Liver (tissue), 9 donors: ENCODE results near the gene F5. TPM values are rescaled to one million over a fixed set of nuclear protein-coding genes. Genes with fewer than 3 reads are reported as not detected.

ENCODE experiments used
- DNase-seq: peaks from one replicate; pipeline ENCODE4 v3.0.0-alpha.2; 2017; ENCODE audit warnings: low spot score
- H3K27ac ChIP-seq, 2 donors: one replicate each; pipeline ENCODE4 v1.7.0; 2013; ENCODE audit warnings: inconsistent platforms in 2 of 2, low read length in 2 of 2, control low read depth in 1 of 2, low read depth in 1 of 2, mild to moderate bottlenecking in 1 of 2
- H3K27me3 ChIP-seq, 4 donors: one replicate each; pipeline versions ENCODE4 v1.6.1 to v1.7.0; 2013; ENCODE audit warnings: low read length in 3 of 4, inconsistent platforms in 1 of 4, mild to moderate bottlenecking in 1 of 4, moderate library complexity in 1 of 4; ENCODE audit not compliant: control insufficient read depth in 4 of 4, insufficient read depth in 4 of 4
- H3K36me3 ChIP-seq, 4 donors: one replicate each; pipeline versions ENCODE4 v1.6.1 to v1.7.0; 2013; ENCODE audit warnings: low read length in 3 of 4, mild to moderate bottlenecking in 3 of 4, low read depth in 1 of 4, moderate library complexity in 1 of 4; ENCODE audit not compliant: control insufficient read depth in 4 of 4, insufficient read depth in 3 of 4
- H3K4me1 ChIP-seq, 4 donors: one replicate each; pipeline versions ENCODE4 v1.6.1 to v1.7.0; 2013; ENCODE audit warnings: low read length in 3 of 4, mild to moderate bottlenecking in 3 of 4, moderate library complexity in 1 of 4; ENCODE audit not compliant: control insufficient read depth in 4 of 4, insufficient read depth in 4 of 4
- H3K4me3 ChIP-seq, 3 donors: one replicate each; pipeline versions ENCODE4 v1.6.1 to v1.7.0; 2013; ENCODE audit warnings: low read length in 3 of 3, control low read depth in 1 of 3, low read depth in 1 of 3, mild to moderate bottlenecking in 1 of 3
- H3K9ac ChIP-seq, 2 donors: one replicate each; pipeline ENCODE4 v1.7.0; 2013; ENCODE audit warnings: low read length in 2 of 2, mild to moderate bottlenecking in 2 of 2, moderate library complexity in 2 of 2, control low read depth in 1 of 2, low read depth in 1 of 2
- H3K9me3 ChIP-seq, 4 donors: one replicate each; pipeline versions ENCODE4 v1.6.1 to v1.7.0; 2013; ENCODE audit warnings: low read length in 3 of 4; ENCODE audit not compliant: control insufficient read depth in 4 of 4
- ATF3 ChIP-seq: IDR thresholded peaks from 2 replicates; pipeline ENCODE4 v1.6.1; 2016; ENCODE audit warnings: antibody characterized with exemption
- CTCF ChIP-seq: fragments of 150-350 bp; IDR thresholded peaks from 2 replicates; pipeline ENCODE4 v1.5.1; 2017; ENCODE audit warnings: improper control_type of control experiment, low read depth, low read length; ENCODE audit not compliant: missing input control
- EGR1 ChIP-seq, 2 donors: IDR thresholded peaks; 2 replicates each; pipeline ENCODE4 v1.6.1; 2016 to 2018; ENCODE audit warnings: antibody characterized with exemption in 2 of 2, low read depth in 2 of 2
- FOXA2 ChIP-seq: IDR thresholded peaks from 2 replicates; pipeline ENCODE4 v1.6.1; 2016; ENCODE audit warnings: antibody characterized with exemption
- GABPA ChIP-seq, 2 donors: IDR thresholded peaks in 1 of 2; conservative IDR thresholded peaks in 1 of 2; 2 replicates each; pipeline ENCODE4 v1.6.1; 2016; ENCODE audit warnings: antibody characterized with exemption in 2 of 2, mild to moderate bottlenecking in 1 of 2, moderate library complexity in 1 of 2
- HNF4A ChIP-seq, 2 donors: conservative IDR thresholded peaks; 2 replicates each; pipeline ENCODE4 v1.6.1; 2016; ENCODE audit warnings: antibody characterized with exemption in 2 of 2, mild to moderate bottlenecking in 2 of 2
- HNF4G ChIP-seq: IDR thresholded peaks from 2 replicates; pipeline ENCODE4 v1.6.1; 2016; ENCODE audit warnings: antibody characterized with exemption
- JUND ChIP-seq, 2 donors: IDR thresholded peaks; 2 replicates each; pipeline ENCODE4 v1.6.1; 2016; ENCODE audit warnings: antibody characterized with exemption in 2 of 2
- MAX ChIP-seq: IDR thresholded peaks from 2 replicates; pipeline ENCODE4 v1.6.1; 2016; ENCODE audit warnings: antibody characterized with exemption
- REST ChIP-seq: IDR thresholded peaks from 2 replicates; pipeline ENCODE4 v1.6.1; 2016; ENCODE audit warnings: antibody characterized with exemption, mild to moderate bottlenecking
- RXRA ChIP-seq, 2 donors: IDR thresholded peaks; 2 replicates each; pipeline ENCODE4 v1.6.1; 2017 to 2018; ENCODE audit warnings: antibody characterized with exemption in 2 of 2, mild to moderate bottlenecking in 1 of 2
- TAF1 ChIP-seq: conservative IDR thresholded peaks from 2 replicates; pipeline ENCODE4 v1.6.1; 2016; ENCODE audit warnings: antibody characterized with exemption, mild to moderate bottlenecking
- YY1 ChIP-seq: IDR thresholded peaks from 2 replicates; pipeline ENCODE4 v1.6.1; 2016; ENCODE audit warnings: antibody characterized with exemption, mild to moderate bottlenecking
- ZBTB33 ChIP-seq: IDR thresholded peaks from 2 replicates; pipeline ENCODE4 v1.6.1; 2016; ENCODE audit warnings: antibody characterized with exemption
- WGBS: extraction: QIAGEN DNeasy Blood & Tissue Kit; methylation state at CpG from one replicate; pipeline ENCODE4 v1.1.7; 2013; 5-methylcytosine and 5-hydroxymethylcytosine counted together
- polyA plus RNA-seq, 2 donors: library from polyadenylated mRNA; stranded (reverse) in 1 of 2; unstranded in 1 of 2; fragments of 200-250 nt in 1 of 2; fragments of >200 nt in 1 of 2; fragmentation: Nextera tagmentation in 1 of 2; extraction: Ambion mirVana in 1 of 2; gene quantifications; one replicate each; pipeline versions ENCODE4 v1.2.1 to v1.2.3, GENCODE V29; 2013 to 2015
- total RNA-seq, 2 donors: library from RNA; depleted of rRNA; stranded (reverse); fragments of >200 nt; gene quantifications; one replicate each; pipeline ENCODE4 v1.2.3, GENCODE V29; 2014
- donor health status: healthy.
- donor health status: healthy.
- donor health status: healthy.
- donor health status: healthy.
- donor health status: healthy.

Gene F5
- total and polyA plus RNA-seq, 4 donors = 86.1 to 155 (median 129) TPM

- Histone ChIP-seq H3K27me3 (no peaks in the 10 kb centered on the region), H3K4me1 (peaks cover 14 to 80% (median 69%) of the 10 kb centered on the region in 4 donors), H3K27ac (peak overlapping the region; percentile 67 to 84), H3K9me3 (no peaks in the 10 kb centered on the region), H3K36me3 (peaks cover 2 to 14% (median 3%) of the 10 kb centered on the region in 4 donors), H3K4me3 (no peak overlapping the region), H3K9ac (no peak overlapping the region)
- no peak for DNase-seq
- WGBS = 29% methylated on average over 1 of the region's 1 CpG
- TF ChIP-seq GABPA (IDR thresholded peaks at IDR 0.05 in 1 of 2, conservative IDR thresholded peaks at IDR 0.05 in 1 of 2) (no peak), ATF3 (no peak), REST (no peak), JUND (IDR thresholded peaks at IDR 0.05) (peak in 1 of 2 donors; percentile 45), MAX (no peak), ZBTB33 (no peak), EGR1 (IDR thresholded peaks at IDR 0.05; ENCODE audit: low read depth in 2 of 2) (no peak), HNF4A (conservative IDR thresholded peaks at IDR 0.05) (peak; percentile 31 to 44), HNF4G (no peak), YY1 (peak; percentile 27), FOXA2 (no peak), RXRA (IDR thresholded peaks at IDR 0.05) (peak; percentile 8 to 57), TAF1 (no peak)
Observed at GRCh38 chr1:169572187-169572586, 14.1 kb downstream of the F5 start.

GRCh38 chr1:169571450-169571849 lies 14.8 kb downstream of the F5 start:
- WGBS = 56% methylated on average over 3 of the region's 3 CpGs
- Histone ChIP-seq H3K27ac (peak overlapping the region; percentile 67), H3K4me3 (no peak overlapping the region)

More at GRCh38 chr1:169571450-169571849, 14.8 kb downstream of the F5 start:
- H3K4me1 ChIP-seq = peaks cover 12 to 76% (median 64%) of the 10 kb centered on the region in 4 donors
- H3K36me3 ChIP-seq = peaks cover 2 to 12% (median 3%) of the 10 kb centered on the region in 4 donors
- H3K9me3 ChIP-seq = no peaks in the 10 kb centered on the region
- H3K9ac ChIP-seq = no peak overlapping the region
- no peak for DNase-seq
- TF ChIP-seq FOXA2 (no peak), JUND (IDR thresholded peaks at IDR 0.05) (no peak), CTCF (no peak), HNF4G (no peak), TAF1 (no peak), GABPA (IDR thresholded peaks at IDR 0.05 in 1 of 2, conservative IDR thresholded peaks at IDR 0.05 in 1 of 2) (no peak)
- H3K27me3 ChIP-seq = no peaks in the 10 kb centered on the region
